ENCODE results near the gene APPBP2. TPM values are rescaled to one million over a fixed set of nuclear protein-coding genes. Genes with fewer than 3 reads are reported as not detected.

Gene APPBP2
- 42.0 and 49.1 TPM in 2 replicates for total RNA-seq
- polyA plus RNA-seq = 6.3 and 8.4 TPM in 2 replicates
- 8.3 and 9.2 TPM in 2 replicates for polyA plus RNA-seq (2011; cell fraction: cytosol; rRNA removed)
- polyA plus RNA-seq (2011; cell fraction: nucleus; rRNA removed) = 17.4 and 23.4 TPM in 2 replicates
- polyA plus RNA-seq (2012) = 35.3 and 43.6 TPM in 2 replicates
- polyA minus RNA-seq = 39.7 and 40.9 TPM in 2 replicates
- 10.3 TPM for polyA minus RNA-seq (2011; cell fraction: cytosol; rRNA and poly(A)+ RNA removed)
- polyA minus RNA-seq (2011; cell fraction: nucleus; rRNA and poly(A)+ RNA removed) = 18.9 and 28.3 TPM in 2 replicates
- Bru-seq, nascent RNA = percentile 87 among the genes with signal in this experiment
- percentile 73 among the genes with signal in this experiment for BruChase-seq, experiment 1, labeled RNA remaining after a 6-hour chase
- percentile 81 among the genes with signal in this experiment for BruChase-seq, experiment 2, labeled RNA remaining after a 2-hour chase
- long read RNA-seq, full-length matches to known transcripts = 19 of 32 reads
- long read RNA-seq, partial matches to known transcripts = 8 of 32 reads
- long read RNA-seq, other reads (novel, unspliced or antisense) = 5 of 32 reads

GRCh38 chr17:60525685-60526514, at the start of gene APPBP2:
Gene APPBP2 (minus strand): TSS chr17:60526242. CDS start chr17:60525931, 311 bp downstream.
- H3K9me1 ChIP-seq (replicated peaks; ENCODE audit: control insufficient read depth, extremely low read depth, insufficient read depth, low read length) = no peaks in the 10 kb centered on the region
- H3K4me1 ChIP-seq (ENCODE audit: control insufficient read depth, extremely low read depth, insufficient read depth, low read length) = peaks cover 11% of the 10 kb centered on the region
- H3K4me2 ChIP-seq (ENCODE audit: insufficient read depth, low read length) = peak within 1 kb of the TSS; percentile 99
- TF ChIP-seq FOS (IDR thresholded peaks at IDR 0.05; ENCODE audit: borderline replicate concordance, insufficient read depth, low read length) (no peak), POLR2A (IDR thresholded peaks at IDR 0.05; ENCODE audit: low read depth, low read length) (peak; percentile 97), POLR2AphosphoS5 (IDR thresholded peaks at IDR 0.05; ENCODE audit: insufficient read depth, low read depth, low read length) (peak; percentile 92)
- BruUV-seq (replicated peaks) = no TSS peak
- dilution Hi-C loops (cut with MboI; ENCODE audit: extremely low pct_ligation_motif_present, low sequenced_read_pairs) (no loop called here), intact Hi-C loops (cut with micrococcal nuclease) (loop anchor here (1.0 kb wide), 4 partner anchors 43 to 112 kb away; no protein-coding TSS in a partner anchor)
- peaks cover 51% of the 10 kb centered on the region for H3K79me2 ChIP-seq (ENCODE audit: control insufficient read depth, insufficient read depth, low read length)
- H3K9me3 ChIP-seq (replicated peaks; ENCODE audit: control insufficient read depth, insufficient read depth, low read length) = no peaks in the 10 kb centered on the region
- POLR2A ChIA-PET = interaction anchor here (0.6 to 1.6 kb wide), 9 partner anchors 11 to 175 kb away, joined by 3 to 10 read pairs (median 4); partner anchors contain the start of genes BCAS3 and PPM1D
- H3K36me3 ChIP-seq (ENCODE audit: control insufficient read depth in 2 of 2, extremely low read depth in 1 of 2, insufficient read depth in 2 of 2, low read length in 2 of 2) = no peaks in the 10 kb centered on the region
- H2AFZ ChIP-seq (ENCODE audit: low read depth, low read length) = peak within 1 kb of the TSS; percentile 95
- peak within 1 kb of the TSS; percentile 94 for H3K9ac ChIP-seq (replicated peaks; ENCODE audit: extremely low read depth, insufficient read depth, low read length)
- H4K20me1 ChIP-seq (replicated peaks; ENCODE audit: control insufficient read depth, extremely low read depth, insufficient read depth, low read length) = peaks cover 4% of the 10 kb centered on the region
- peak within 1 kb of the TSS; percentile 86 for H3K27ac ChIP-seq (ENCODE audit: insufficient read depth, low read depth, low read length)
- no peaks in the 10 kb centered on the region for H3K27me3 ChIP-seq (ENCODE audit: control insufficient read depth in 2 of 2, insufficient read depth in 2 of 2, low read length in 2 of 2)
- CTCF ChIA-PET = interaction anchor here (0.6 to 2.1 kb wide), 15 partner anchors 9 to 115 kb away, joined by 3 to 13 read pairs (median 3); partner anchors contain the start of gene PPM1D
- peak; percentile 59 for FAIRE-seq
- H3K4me3 ChIP-seq (replicated peaks in 1 of 3; ENCODE audit: insufficient read depth in 1 of 3, low read depth in 1 of 3, low read length in 3 of 3) = peak within 1 kb of the TSS; percentile 71 to 94 (median 91)
- DNase-seq (ENCODE audit: low read depth, low spot score) = peak; percentile 90
